GM18526 (cell line): ENCODE measurements around the gene CYP2R1.
A peak's percentile ranks its signal among the peaks of the same experiment; 100 is the strongest.

Experiments used
- POLR2A ChIP-seq: IDR thresholded peaks from 3 replicates; pipeline ENCODE4 v1.6.1; 2011; ENCODE audit not compliant: insufficient read length; ENCODE audit errors: extremely low read depth

CYP2R1 gene, protein sequence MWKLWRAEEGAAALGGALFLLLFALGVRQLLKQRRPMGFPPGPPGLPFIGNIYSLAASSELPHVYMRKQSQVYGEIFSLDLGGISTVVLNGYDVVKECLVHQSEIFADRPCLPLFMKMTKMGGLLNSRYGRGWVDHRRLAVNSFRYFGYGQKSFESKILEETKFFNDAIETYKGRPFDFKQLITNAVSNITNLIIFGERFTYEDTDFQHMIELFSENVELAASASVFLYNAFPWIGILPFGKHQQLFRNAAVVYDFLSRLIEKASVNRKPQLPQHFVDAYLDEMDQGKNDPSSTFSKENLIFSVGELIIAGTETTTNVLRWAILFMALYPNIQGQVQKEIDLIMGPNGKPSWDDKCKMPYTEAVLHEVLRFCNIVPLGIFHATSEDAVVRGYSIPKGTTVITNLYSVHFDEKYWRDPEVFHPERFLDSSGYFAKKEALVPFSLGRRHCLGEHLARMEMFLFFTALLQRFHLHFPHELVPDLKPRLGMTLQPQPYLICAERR

DNA sequence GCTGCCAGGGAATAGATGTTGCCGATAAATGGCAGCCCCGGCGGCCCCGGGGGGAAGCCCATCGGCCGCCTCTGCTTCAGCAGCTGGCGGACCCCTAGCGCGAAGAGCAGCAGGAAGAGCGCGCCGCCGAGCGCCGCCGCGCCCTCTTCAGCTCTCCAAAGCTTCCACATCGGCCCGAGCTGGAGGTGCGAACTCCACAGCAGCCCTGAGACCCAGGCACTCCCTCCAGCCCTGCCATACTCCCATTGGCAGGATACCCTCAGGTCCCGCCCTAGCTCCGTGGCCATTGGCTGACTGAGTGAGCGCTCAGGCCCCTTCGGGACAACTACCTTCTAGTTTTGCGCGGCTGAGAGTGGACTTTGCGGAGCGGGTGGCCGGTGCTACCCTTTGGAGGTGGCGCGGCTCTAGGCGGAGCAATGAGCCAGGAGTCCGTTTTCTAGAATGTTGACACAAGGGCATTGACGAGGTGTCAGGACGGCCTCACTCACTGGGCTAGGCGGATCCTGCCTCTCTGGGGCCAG, at the start of gene CYP2R1:
Gene CYP2R1 (minus strand): TSS at position 196 of the 521 bp plus-strand sequence. CDS start 26 bp downstream, at position 170.
- TF ChIP-seq POLR2A: peak; percentile 46

DNA sequence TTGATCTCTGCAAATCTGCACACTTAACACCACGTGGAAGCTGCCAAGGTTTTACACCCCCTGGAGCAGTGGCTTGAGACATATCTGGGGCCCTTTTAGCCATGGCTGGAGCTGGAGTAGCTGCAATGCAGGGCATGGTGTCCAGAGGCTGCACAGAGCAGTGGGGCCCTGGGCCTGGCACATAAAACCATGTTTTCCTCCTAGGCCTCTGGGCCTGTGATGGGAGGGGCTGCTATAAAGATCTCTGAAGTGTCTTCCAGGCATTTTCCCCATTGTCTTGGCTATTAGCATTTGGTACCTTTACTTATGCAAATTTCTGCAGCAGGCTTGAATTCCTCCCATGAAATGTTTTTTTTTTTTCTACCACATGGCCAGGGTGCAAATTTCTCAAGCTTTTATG, 46.9 kb upstream of the CYP2R1 start:
- TF ChIP-seq POLR2A: no peak

DNA sequence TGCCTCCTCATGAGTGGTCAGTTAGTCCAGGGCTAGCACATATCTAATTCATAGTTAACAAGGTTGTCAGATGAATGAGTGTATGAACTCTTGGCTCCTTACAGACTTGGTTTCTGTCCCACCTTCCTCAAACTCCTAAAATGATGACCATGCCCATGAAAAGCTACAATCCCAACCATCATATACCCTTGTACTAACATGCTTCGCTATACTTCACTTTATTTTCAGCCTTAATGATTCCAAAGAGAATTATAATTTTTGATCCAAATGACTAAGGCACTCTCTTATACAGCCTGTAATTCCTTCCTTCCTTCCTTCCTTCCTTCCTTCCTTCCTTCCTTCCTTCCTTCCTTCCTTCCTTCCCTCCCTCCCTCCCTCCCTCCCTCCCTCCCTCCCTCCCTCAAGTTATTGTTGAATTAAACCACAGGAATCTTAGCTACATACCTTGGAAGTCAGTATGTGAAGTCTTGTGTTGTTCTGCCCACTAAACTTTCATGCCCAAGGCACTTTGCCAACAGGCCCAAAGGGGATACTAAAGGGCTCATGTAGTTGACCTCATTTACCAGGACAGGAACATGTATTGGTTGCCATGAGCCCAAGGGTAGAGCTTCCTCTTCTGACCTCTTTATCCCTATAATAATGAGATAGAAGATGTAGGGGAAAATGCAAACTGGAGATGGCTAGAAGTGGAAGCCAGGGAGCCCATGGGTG, 42.8 kb upstream of the CYP2R1 start:
- no peak for TF ChIP-seq POLR2A

DNA sequence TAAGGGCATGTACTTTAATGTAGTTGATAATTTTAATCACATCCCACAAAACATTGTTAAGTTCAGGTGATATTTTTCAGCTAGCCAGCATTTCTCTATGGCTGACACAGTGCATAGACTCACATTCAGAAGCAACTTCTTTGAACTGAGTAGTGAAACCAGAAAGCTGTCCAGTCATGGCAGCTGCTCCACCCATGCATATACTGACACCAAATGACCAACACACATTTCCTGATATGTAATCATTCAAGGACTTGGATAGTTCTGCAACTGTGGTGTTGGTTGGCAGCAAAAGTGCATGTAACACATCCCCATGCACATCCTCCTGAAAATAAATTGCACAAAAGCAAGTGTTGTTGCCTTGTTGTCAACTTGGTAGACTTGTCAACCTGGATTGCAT, 40.4 kb upstream of the CYP2R1 start:
- no peak for TF ChIP-seq POLR2A

DNA sequence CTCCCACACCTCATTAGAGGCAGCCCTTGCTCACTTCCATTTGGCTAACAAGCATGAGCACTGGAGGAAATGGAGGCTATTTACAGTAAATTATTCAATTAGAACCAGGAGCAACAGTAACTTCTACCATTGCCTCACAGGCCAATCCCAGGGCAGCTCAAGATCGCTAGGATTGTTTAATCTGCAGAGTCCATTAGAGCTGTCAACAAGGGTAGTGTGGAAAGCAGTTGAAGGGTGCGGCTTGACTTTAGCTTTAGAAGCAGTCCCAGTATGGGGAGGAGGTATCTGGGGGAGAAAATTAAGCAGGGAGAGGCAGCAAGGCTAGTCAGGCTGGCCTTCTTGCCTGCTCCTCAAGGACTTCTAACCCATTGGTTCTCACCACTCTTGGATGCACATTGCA, 38.3 kb upstream of the CYP2R1 start:
- TF ChIP-seq POLR2A: no peak

DNA sequence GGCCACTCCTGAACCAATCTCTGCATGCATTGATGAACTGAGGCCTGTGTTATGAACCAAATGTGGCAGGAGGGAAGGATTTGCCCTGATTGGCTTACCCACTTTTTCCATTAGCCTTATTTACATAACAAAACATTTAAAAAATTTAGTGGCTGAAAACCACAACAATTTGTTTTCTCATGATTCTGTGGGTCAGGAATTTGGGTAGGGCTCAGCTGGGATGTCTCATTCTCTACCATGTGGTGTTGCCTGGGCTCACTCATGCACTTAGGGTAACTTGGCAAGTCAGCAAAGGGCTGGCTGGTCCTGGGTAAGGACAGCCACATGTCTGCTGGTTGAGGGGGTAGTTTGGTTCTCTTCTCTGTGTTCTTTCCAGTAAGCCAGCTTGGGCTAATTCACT, 35.1 kb upstream of the CYP2R1 start:
- no peak for TF ChIP-seq POLR2A

DNA sequence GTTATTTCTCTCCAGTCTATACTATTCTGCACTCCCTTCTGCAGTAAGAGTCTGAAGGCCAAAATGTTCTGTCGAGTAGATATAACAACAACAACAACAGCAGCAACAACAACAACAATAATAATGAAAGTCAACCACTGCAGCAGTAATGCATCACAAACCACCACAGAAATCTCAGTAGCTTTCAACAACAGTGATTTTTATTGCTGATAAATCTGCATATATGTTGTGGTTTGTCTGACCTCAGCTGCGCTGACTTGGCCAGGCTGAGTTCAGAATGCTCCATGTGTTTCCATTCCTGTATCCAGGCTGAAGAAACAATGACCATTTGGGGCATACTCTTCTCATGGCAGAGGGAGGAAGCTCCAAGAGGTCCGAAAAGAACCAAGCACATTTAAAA, 32.3 kb upstream of the CYP2R1 start:
- TF ChIP-seq POLR2A: no peak

DNA sequence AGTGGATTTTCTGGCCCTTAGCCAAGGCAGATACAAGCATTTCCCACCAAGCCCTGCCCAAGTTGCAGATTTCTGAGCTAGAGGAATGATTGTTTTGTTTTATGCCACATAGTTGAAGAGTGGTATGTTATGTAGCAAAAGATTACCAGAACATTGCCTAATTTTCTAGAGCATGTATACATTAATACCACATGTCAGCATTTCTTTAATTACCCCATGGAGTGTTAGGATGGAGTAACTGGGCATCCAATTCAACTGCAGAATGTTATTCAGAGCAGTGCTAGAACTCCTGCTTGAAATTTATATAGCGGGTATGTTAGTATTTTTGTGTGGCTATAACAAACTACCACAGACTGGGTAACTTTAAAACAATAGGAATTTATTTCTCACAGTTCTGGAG, 24.4 kb upstream of the CYP2R1 start:
- TF ChIP-seq POLR2A: no peak

DNA sequence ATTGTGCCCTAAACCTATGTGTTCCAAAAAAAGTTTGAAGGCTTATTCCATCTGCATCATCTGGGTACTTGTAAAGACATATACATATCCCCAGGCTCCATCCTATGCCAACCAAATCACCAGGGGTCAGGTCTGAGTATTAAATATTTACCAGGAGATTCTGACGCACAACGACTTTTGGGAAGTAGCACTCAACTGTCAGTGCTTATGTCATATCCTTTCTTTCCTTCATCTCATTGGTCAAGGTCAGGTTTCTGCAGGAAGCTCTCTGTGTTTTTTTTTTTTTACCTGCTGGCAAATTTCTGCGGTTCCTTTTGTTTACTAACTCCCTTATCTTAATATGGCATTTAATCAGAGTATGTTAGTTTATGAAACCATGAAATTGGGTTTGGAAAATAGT, 22.5 kb upstream of the CYP2R1 start:
- TF ChIP-seq POLR2A: no peak

DNA sequence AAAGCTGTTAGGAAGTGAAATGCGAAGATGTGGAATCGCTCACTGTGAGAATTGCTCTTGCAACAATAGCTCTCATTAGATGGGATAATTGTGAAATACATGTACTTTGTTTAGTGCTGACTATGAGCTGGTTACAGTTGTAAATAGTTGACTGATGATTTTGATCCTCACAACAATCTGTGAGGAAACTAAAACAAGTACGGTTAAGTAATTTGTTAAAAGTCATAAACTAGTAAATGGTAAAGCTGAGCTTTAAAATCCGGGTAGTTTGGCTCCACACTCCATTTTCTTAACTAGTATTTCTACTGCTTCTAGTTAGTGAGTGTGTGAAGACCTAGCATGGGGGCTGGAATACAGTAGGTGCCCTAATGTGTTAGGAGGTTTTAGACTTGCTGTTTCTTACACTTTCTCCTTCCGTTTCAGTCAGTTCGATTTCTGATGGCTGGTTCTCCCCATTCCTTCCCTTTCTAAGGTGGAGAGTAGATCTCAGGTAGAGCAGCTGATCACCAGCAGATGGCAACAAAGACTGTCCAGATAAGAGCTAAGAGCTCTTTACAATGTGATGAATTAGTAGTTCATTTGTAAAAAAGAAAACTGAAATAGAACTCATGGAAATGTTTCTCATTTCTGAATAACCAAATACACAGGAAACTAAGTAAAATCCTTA, 16.3 kb upstream of the CYP2R1 start:
- no peak for TF ChIP-seq POLR2A

DNA sequence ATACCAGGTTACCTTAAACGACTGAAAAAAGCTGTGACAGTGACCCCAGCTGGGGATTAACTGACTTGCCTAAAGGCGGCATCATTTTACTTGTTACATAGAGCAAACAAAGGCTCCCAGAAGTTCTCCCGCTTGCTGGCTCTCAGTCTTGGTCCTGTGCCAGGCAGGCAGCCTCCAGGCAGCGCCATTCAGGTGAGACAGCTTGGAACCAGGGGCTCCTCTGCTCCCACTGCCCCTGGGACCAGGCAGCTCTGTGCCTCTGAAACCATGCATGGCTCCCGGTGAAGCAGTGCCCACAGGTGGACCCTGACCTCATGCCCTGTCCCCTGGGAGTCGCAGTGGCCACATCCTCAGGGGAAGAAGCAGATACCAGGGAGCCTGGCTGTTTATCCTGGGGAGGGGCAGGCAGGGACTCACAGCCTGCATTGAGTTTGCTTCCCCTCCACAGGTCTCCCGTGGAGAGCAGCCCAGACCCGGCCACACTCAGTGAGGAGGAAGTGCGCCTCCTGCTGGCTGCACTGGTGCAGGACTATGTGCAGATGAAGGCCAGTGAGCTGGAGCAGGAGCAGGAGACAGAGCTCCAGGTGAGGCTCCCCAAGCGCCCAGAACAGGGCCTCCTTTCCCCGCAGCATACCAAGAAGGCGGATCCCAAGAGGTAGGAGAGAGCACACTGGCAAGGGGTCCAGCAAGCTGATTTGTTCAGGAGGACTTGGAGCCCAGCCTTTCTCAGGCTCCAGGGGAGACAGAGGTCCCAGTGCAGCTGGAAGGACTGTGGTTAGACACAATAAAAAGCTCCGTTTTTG, 15.6 kb upstream of the CYP2R1 start:
- no peak for TF ChIP-seq POLR2A

DNA sequence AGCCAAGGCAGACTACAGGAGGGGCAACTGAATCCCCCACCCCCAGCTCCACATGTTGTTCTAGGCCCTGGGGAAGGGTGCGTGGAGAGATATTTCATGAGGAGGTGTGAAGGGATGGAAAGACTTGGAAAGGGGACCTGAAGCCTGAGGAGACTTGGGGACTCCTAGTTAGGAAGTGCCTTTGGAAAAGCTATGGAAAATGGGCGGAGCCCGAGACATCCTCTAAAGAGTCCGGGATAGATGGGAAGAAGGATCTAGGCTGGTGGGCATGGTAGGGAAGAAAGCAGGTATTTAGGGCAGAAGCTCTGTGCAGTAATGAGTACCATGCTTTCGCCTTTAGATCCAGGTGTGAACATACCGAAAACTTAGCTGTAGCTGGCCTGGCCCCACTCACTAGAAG, 15.0 kb upstream of the CYP2R1 start:
- TF ChIP-seq POLR2A: no peak

DNA sequence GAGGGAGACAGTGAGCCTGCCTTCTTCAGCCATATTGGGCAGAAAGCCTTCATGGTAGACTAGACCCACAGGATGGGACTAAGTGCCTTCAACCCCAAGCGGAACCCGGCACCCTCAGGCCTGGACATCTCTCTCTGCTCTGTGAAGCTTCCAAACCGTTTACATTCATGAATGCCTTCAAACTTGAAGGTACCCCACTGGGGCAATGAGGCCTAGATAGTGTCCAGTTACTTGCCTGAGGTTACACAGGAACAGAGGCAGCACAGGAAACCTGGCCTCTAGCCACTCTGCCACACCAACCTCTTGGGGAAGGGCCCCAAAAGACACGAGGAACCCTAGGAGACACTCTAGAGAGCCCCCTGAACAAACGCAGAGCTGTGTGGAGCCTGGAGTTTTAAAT, 14.5 kb upstream of the CYP2R1 start:
- TF ChIP-seq POLR2A: no peak

DNA sequence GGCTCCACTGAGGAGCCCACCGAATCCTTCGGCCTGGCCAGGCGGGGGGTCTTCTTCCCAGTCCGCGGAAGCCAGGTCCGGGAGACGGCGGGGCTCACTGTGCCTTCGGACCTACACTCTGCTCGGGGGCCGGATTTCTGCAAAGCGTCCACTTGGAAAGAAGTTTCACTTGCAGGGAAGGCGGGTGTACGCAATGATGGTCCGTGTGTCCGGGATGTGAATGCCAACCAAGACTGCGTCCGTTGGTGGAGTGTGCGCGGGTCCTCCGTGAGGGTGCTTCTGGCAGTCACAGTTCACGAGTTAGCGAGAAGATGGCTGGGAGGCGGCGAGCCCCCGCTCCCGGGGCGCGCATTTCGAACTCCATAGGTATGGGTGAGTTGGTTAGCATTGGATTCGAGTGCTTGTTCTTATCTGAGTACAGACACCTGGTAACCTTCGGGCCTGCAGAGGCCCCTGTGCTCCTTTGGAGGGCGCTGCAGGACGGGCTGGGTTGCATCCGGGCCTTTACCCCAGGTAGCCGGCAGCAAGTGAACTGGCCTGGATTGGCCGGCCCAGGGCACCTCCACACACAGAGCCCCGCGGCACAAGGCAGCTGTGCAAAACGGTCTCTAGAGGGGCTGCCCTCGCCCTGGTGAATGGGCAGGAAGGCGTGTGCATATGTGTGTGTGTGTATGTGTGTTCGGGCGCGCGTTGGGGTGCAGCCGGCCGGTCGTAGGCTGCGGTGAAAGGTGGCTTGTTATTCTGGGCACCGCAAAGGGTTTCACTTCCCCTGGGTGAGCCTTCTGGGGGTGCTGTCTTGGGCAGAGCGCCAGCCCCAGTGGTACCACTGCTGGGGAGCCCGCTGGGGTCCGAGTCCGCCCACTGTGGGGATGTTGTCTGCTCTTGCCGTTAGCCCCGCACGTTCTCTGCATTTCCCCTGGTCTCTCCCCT, 13.3 kb upstream of the CYP2R1 start:
- TF ChIP-seq POLR2A: no peak
